Frontal cortex (tissue), 4 donors: ENCODE results near the gene MSLN. TPM values are rescaled to one million over a fixed set of nuclear protein-coding genes. Genes with fewer than 3 reads are reported as not detected.
"Not testable (repeated sequence)": the region's sequence is repeated elsewhere in the genome, so short reads cannot be mapped to it uniquely, and the experiment has no call there.

Source experiments
- DNase-seq, 2 donors: peaks; one replicate each; pipeline ENCODE4 v3.0.0; 2012; ENCODE audit warnings: low spot score in 2 of 2
- FAIRE-seq: peaks from 2 replicates; lab custom pipeline; 2012; peaks lifted over from hg19 to GRCh38; lab: Jason Lieb, UNC
- total RNA-seq: library from RNA; depleted of rRNA; stranded (reverse); fragments of >200 nt; gene quantifications from one replicate; pipeline ENCODE4 v1.2.3, GENCODE V29; 2014
- donor health status: control.
- donor health status: control.
- donor health status: control.

Gene MSLN
- not detected for total RNA-seq

DNA sequence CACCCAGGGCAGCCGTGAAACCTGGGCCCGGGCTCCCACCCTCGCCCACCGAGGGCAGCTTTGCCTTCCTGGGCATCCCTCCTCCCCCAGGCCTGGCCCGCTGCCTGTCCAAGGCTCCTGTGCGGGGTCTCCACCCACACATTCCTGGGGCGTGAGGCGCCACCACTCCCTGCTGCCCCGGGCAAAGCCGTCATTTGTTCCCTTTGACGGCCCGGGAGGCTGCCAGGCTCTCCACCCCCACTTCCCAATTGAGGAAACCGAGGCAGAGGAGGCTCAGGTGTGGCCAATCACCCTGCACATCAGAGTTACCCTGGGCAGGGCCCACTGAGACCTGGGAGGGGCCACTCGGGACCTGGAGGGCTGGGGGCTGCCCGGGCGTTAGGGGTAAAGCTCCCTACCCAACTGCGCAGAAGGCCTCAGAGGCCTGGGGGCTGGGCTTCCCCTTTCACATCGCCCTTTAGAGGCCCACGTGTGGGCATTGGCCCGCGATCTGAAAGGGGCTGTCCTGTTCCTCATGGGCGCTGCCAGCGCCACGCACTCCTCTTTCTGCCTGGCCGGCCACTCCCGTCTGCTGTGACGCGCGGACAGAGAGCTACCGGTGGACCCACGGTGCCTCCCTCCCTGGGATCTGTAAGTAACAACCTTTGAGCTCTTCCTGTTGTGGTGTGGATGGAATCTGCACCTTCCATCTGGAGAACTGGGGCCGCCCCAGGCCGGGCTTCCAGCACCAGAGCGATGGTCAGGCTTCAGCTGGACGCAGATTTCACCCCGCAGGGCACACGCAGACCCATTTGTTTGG is at the start of gene MSLN:
Gene MSLN (plus strand): TSS at position 190 of the 799 bp plus-strand sequence. CDS start 1,947 bp downstream, outside the sequence.
- FAIRE-seq (no peak), DNase-seq (no peak)

DNA sequence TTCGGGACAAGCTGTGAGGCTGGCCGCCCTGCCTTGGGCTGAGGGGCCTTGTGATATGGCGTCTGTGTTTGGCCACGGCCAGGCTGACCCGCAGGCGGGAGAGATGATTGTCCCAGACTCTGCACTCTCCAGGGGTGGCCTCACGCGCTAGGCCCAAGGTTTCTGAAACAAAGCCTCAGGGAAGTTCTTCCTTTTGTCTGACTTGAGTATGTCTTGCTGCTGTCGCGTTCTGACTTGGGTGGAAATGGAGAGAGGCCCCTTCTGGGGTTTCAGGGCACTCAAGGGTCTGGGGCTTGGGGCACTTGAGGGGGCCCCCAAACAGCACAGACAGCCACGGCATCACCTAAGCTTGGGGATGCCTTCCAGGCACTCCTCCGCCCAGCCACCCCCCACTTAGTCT is 49.5 kb upstream of the MSLN start:
- DNase-seq: no peak
- FAIRE-seq: no peak

DNA sequence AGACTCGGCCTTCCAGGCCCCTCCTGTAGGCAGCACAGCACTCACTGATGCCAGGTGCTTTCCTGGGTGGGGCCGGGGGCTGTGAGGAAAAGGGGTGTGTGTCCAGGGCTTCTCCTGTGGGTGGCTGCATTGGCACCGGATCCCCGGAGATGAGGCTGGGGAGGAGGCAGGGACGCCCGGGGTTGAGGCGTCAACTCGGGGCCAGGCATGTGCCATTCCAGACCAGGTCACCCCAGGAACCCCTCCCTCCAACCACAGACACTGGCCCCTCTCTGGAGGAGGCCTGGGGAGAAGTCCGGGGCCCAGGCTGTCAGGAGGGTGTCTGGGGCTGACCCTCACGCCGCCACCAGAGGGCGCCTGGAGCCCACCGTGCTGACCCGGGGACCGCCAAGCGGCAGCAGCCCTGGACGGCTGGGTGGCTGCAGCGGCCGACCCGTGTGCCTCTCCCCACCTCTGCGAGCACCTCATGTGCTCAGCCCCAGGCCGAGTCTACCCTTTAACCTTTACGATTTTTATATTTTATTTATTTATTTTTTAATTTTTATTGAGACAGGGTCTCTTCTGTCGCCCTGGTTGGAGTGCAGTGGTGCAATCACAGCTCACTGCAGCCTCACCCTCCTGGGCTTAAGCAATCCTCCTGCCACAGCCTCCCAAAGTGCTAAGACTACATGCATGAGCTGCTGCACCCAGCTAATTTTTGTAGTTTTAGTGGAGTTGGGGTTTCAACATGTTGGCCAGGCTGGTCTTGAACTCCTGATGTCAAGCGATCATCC is 48.8 kb upstream of the MSLN start:
- DNase-seq (peak; percentile 89 to 90), FAIRE-seq (no peak)

DNA sequence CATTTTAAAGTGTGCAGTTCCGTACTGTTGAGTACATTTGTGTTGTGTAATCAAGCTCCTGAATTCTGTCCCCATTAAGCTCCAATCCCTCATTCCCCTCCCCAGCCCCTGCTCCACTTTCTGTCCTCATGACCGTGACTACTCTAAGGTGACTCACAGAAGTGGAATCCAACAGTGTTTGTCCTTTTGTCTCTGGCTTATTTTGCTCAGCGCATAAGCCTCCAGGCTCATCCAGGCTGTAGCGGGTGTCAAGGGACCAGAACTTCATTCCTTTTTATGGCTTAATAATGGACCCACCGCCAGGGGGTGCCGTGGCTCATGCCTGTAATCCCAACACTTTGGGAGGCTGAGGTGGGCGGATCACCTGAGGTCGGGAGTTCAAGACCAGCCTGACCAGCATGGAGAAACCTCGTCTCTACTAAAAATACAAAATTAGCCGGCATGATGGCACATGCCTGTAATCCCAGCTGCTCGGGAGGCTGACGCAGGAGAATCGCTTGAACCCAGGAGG is 47.7 kb upstream of the MSLN start:
- FAIRE-seq, DNase-seq: not testable (repeated sequence)

DNA sequence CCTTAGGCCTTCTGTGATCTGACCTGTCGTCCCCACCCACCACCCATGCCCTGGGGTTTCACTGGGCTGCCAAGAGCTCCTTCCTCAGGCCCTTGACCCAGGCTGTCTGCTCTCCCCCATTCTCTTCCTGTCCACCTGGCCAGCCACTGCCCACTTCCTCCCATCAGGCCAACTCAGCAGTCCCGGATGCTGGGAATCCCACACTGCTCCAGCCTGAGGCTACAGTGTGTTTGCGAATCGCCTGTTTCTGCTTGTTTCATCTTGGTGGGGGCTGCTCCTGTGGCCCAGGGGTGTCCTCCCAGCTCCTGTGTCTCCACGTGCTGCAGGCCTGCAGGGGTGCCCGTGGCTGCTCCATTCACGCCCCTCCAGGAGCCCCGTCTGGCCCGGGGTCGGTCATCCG is 46.5 kb upstream of the MSLN start:
- DNase-seq: no peak
- FAIRE-seq: no peak

DNA sequence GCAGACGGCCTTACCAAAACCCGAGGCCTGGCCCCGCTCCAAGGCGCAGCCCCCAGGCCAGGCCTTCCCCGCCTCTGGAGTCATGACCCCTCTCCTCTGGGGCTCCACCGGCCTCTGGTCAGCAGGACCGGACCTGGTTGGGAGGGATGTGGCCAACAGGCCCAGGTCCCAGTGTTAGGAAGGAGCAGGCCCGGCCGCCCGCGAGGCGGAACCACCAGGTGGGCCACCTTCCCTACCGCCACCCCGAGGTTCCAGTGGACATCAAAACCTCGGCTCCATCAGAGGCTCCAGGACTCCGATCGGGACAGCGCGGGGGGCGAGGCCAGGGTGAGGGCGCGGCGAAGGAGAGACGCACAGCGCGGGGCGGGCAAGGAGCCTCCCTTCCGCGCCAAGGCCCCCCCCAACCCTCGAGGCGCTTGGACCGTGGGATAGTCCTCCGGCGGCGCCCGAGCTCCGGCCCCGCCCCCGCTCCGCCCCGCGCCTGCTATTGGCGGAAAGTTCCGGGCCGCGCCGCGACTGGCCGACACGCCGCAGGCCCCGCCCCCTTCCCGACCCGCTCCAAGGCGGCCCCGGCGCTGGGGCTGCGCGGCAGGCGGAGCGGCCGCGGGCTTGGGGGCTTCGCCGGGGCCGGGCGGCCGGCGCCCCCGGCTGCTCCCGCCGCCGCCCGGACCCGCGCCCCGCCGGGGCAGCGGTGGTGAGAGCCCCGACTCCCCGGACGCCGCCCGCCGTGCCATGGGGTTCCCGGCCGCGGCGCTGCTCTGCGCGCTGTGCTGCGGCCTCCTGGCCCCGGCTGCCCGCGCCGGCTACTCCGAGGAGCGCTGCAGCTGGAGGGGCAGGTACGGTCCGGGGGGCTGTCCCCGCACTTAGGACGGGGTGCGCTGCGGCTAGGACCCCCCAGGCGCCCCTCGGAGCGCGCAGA is 45.7 kb upstream of the MSLN start, which contains the start of gene METRN:
Gene METRN (plus strand): TSS at position 561 of the 919 bp plus-strand sequence. CDS start 172 bp downstream, at position 733.
- DNase-seq (peak; percentile 99), FAIRE-seq (no peak)

DNA sequence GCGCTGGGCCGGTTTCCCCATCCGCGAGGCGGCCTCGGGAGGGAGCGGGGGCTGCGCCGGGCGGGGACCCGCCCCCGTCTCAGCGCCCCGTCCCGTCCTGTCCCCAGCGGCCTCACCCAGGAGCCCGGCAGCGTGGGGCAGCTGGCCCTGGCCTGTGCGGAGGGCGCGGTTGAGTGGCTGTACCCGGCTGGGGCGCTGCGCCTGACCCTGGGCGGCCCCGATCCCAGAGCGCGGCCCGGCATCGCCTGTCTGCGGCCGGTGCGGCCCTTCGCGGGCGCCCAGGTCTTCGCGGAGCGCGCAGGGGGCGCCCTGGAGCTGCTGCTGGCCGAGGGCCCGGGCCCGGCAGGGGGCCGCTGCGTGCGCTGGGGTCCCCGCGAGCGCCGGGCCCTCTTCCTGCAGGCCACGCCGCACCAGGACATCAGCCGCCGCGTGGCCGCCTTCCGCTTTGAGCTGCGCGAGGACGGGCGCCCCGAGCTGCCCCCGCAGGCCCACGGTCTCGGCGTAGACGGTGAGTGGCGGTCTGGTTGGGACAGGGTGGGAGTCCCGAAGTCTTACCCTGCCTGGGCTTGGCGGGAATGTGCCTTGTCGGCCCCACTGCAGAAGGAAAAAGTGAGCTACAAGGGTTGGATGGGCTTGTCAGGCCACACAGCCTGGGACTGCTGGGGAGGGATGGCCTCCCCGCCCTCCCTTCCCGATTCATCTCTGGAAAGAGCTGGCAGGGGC is 44.9 kb upstream of the MSLN start:
- FAIRE-seq (no peak), DNase-seq (peak in 1 of 2 donors; percentile 72)

DNA sequence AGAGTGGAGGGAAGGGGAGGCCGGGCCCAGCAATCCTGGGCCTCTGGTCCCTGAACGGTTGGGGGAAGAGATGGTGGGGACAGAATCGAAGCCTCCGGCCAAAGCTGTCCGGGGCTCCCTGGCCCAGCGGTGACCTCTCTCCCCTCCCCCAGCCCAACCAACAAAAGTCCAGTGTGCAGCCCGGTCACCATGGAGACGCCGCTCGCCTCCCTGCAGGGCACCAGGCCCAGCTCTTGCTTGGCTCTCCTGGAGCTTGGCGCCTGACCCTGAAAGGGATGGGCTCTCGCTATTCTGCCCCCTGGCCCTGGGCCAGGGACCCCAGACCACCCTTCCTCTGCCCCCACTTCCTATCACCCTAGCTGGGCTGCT is 44.4 kb upstream of the MSLN start:
- FAIRE-seq (no peak), DNase-seq (peak; percentile 79 to 93)

DNA sequence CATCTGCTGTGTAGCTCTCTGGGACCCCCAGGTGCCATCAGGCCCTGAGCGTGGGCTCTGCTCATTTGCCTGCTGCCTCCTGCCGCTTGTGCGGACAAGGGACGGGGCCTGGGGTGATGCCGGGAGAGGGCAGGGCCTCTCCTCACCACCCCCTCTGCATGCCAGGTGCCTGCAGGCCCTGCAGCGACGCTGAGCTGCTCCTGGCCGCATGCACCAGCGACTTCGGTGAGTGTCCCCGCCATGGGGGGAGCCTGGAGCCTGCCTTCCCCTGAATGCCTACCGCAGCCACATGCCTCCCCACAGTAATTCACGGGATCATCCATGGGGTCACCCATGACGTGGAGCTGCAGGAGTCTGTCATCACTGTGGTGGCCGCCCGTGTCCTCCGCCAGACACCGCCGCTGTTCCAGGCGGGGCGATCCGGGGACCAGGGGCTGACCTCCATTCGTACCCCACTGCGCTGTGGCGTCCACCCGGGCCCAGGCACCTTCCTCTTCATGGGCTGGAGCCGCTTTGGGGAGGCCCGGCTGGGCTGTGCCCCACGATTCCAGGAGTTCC is 43.7 kb upstream of the MSLN start:
- no peak for FAIRE-seq
- DNase-seq: no peak

DNA sequence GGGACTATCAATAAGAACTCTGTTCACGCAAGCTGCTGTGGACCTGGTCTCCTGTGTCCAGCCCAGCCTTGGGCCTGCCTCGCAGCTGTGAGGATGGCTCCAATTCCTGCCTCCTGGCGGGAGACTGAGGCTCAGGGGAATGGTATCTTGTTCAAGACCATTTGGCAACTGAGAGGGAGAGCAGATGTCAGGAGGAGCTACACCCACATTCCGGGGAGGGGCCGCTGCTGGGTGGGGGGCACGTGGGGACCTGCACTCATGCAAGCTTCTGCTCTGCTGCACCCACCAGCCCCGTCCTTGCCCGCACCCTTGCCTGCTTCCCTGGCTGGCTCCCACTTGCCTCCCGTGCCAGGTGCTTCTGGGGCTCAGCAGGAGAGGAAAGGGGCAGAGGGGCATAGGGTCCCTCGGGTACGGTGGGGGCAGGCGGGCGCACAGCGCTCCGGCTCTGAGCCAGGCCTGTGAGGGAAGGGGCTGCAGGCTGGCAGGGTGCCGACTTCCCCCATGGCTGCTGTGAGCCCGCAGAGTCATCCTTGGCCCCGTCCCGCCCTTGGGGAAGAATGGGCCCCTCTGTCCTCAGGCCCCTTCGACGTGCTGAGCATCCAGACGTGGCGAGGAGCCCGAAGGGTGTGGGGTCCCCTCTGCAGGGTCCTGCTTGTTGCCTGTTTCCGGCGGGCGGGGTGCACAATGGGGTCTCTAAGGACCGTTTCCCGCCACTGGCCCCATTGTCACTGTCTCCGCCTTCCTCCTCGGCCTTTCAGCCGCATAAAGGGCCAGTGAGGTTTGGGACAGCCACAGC is 42.9 kb upstream of the MSLN start:
- no peak for FAIRE-seq

DNA sequence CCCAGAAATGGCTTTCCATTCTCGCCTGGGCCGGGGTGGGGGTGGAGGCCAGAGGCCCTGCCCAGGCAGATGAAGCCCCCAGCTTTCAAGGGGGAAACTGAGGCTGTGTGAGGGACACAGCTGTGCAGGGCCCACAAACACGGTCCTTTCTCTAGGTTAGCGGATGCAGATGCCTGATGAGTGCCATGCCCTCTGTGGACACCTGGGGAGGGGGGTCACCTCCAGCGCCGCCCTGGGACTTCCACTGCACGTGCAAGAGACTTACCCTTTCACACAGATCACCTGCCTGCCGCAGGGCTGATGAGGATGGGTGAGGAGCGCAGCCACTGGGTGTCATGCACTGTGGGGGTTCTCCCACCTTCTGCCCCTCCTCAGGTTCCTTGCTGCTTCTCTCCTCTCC is 42.1 kb upstream of the MSLN start:
- FAIRE-seq (no peak), DNase-seq (no peak)

More for the DNA sequence above, 42.9 kb upstream of the MSLN start:
- no peak for DNase-seq

DNA sequence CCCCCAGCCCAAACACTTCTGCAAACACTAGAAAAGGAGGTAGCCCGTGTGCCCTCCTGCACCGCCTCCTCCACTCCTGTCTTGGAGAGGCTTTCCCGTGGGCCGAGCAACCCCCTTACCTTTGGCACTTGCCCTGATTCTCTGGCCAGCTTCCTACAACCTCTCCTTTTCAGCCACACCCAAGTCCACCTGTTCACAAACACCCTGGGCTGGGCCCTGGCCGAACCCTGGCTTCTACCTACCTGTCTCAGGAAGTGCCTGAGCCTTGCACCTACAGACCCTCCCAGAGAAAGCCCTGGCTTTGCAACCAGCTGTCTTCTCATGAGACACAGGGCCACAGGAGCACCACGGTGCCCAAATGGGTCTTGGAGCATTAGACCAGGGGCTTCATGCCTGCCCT is 41.6 kb upstream of the MSLN start:
- FAIRE-seq: no peak
- no peak for DNase-seq

DNA sequence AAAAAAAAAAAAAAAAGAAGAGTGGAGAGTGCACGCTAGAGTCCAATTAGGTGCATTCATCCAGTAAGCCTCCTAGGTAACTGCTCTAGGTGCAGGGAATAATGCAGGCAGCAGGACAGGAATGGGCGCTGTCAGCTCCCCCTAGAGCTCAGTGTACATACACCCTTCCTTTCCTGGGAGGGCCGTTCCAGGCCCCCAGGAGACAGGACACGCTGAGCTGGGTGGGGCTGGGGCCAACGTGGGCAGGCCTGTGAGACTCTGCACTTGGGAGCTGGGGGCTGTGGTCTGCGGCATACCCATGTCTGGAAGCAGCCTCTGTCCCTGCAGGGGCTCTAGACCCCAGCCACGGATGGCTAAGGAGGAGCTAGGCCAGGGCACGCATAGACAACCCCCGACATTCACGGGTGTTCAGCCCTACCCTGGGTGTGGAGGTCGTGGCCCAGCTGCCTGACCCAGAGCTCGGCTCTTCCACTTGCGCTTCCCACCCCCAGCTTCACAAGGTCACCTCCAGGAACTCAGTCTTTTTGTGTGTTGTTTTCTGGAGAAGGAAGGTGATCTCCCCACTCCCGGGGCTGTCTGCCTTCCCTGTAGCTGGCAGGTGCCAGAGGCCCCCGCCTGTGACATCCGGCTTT is 40.6 kb upstream of the MSLN start:
- FAIRE-seq: no peak

DNA sequence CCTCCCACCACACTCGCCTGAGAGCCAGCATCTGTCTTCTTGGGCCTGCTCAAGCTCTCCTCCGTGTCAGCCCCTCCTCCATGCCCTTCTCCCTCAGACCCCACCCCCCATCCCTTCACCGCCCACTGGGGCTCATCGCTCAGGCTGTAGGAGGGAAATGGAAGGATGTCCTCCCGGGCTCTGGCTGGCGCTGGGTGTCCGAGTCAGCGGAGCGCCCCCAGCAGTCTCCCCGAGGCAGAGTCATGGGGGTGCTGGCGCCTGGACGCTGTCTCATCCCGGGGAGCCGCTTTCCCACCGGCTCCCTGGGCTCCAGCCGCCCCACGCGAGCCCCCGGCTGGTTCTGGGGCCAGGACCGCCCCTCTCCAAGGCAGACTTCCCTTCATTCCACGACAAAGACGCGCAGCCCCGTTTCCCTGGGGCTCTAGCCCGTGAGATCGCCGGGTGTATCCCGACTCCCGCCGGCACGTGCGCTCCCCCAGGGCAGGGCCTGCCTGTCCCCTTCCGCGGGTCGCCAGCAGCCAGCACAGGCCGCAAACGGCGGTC is 40.0 kb upstream of the MSLN start:
- no peak for FAIRE-seq
- peak; percentile 75 for DNase-seq

More for the DNA sequence above, 40.6 kb upstream of the MSLN start:
- DNase-seq: no peak

DNA sequence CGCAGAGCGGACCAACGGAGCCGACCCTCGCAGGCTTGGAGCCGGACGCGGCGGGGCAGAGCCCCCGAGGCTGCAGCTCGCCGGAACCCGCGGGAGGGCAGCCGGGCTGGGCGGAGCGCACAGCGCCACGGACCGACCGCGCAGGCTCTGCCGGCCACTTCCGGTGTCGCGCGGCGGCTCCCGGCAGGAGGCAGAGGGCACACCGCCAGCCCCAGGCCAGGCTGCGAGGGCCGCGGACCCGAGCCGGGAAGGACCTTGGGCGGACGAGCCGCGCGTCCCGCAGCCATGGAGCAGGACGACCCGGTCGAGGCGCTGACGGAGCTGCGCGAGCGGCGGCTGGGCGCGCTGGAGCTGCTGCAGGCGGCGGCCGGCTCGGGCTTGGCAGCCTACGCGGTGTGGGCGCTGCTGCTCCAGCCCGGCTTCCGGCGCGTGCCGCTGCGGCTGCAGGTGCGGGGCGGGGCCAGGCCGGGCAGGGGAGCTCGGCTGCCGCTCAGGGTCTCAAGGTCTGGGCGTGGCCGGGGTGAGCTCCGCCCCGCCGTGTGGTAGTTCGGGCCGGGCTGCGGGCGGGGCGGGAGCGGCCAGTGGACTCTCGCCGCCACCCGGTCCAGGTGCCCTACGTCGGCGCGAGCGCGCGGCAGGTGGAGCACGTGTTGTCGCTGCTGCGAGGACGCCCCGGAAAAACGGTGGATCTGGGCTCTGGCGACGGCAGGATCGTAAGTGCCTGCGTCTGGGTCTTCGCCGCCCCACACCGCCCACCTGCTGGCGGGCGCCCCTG is 39.4 kb upstream of the MSLN start, which contains the start of gene ANTKMT:
Gene ANTKMT (plus strand): TSS at position 157 of the 775 bp plus-strand sequence. CDS start 129 bp downstream, at position 286.
- FAIRE-seq (no peak), DNase-seq (peak; percentile 90 to 97)

DNA sequence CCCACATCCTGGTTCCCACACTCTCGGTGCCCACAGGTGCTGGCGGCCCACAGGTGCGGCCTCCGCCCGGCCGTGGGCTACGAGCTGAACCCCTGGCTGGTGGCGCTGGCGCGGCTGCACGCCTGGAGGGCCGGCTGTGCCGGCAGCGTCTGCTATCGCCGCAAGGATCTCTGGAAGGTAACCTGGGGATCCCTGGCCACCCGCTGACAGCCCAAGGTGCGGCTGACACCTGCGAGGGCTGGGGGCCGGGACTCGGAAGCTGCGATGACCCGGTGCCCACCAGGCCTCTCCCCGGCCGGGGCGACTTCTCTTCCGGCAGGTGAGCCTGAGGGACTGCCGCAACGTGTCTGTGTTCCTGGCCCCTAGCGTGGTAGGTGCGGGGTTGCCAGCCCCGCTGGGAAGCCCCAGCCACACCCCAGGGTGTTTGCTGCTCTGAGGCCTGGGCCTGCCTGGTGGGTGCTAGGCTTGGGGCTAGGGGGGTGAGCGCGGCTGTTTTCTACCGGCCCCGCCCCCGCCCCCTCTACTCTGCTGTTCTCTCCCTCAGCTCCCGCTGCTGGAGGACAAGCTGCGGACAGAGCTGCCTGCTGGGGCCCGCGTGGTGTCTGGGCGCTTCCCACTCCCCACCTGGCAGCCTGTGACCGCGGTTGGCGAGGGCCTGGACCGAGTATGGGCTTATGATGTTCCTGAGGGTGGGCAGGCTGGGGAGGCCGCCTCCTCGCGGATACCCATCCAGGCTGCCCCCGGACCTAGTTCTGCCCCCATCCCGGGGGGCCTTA is 38.6 kb upstream of the MSLN start:
- DNase-seq (no peak), FAIRE-seq (no peak)
